Measurements from ENCODE around the gene FN3KRP. TPM values are rescaled to one million over a fixed set of nuclear protein-coding genes. Genes with fewer than 3 reads are reported as not detected.
A peak's percentile ranks its signal among the peaks of the same experiment; 100 is the strongest.

FN3KRP gene
- total and polyA plus RNA-seq, 8 donors, result 1.2 to 50.7 (median 20.8) TPM

DNA sequence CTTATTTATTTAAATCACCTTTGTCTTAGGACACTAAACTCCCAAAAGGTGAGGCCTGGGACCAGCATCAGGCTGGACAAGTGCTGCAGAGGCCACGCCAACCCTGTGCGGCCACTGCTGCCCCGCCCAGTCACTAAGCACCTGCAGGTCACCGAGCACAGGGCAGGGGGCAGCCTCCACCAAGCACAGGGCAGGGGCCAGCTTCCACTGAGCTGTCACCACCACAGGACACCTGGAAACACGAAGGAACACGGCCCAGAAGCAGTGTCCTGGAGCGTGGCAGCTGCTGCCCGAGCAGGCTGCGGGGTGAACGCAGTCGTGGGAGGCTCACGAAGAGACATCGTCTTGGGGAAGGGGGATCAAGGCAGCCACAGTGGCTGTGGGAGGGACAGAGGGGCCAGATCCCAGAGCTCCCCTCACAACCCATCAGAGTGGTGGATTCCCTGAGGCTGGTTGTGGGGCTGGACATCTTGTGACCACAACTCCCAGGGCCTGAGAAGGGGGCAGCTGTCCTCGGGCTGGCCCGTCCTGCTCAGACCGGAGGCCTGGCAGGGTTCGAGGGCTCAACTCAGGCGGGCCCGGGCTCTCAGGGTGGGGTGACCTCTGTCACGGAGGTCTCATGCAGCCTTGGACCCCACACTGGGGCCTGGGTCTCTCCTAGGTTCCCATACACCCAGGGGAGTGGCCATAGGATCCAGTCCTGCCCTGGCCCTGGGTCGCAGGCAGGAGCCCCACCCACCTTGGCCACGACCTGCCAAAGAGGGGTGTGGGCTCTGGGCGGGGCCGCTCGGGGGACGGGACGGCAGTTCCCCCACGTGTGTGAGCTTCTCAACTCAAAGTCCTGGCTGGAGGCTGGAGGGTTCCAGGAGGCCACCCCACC, 36.7 kb upstream of the FN3KRP start:
- intact Hi-C loops (cut with DNase I; ENCODE audit: low total_unique reads), result no loop called here
- 55 to 70% (median 62%) methylated on average over 18 to 28 of the region's 28 CpGs for WGBS, 5 donors
- H3K4me3 ChIP-seq, result no peak overlapping the region
- H3K27me3 ChIP-seq, result no peaks in the 10 kb centered on the region
- H3K9me3 ChIP-seq, result peaks cover 0 to 8% (median 6%) of the 10 kb centered on the region in 4 donors
- H3K4me1 ChIP-seq, result peaks cover 6 to 17% (median 15%) of the 10 kb centered on the region in 4 donors
- peak overlapping the region; percentile 31 to 75 (median 39) for H3K27ac ChIP-seq
- peak; percentile 66 to 71 for DNase-seq
- TF ChIP-seq, protein P1, sequence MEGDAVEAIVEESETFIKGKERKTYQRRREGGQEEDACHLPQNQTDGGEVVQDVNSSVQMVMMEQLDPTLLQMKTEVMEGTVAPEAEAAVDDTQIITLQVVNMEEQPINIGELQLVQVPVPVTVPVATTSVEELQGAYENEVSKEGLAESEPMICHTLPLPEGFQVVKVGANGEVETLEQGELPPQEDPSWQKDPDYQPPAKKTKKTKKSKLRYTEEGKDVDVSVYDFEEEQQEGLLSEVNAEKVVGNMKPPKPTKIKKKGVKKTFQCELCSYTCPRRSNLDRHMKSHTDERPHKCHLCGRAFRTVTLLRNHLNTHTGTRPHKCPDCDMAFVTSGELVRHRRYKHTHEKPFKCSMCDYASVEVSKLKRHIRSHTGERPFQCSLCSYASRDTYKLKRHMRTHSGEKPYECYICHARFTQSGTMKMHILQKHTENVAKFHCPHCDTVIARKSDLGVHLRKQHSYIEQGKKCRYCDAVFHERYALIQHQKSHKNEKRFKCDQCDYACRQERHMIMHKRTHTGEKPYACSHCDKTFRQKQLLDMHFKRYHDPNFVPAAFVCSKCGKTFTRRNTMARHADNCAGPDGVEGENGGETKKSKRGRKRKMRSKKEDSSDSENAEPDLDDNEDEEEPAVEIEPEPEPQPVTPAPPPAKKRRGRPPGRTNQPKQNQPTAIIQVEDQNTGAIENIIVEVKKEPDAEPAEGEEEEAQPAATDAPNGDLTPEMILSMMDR (IDR thresholded peaks at IDR 0.05), result peak in 2 of 7 experiments; percentile 20 to 37
- TF ChIP-seq EP300 (IDR thresholded peaks at IDR 0.05), result no peak
- TF ChIP-seq POLR2A (IDR thresholded peaks at IDR 0.05), result no peak
- no peak for TF ChIP-seq POLR2AphosphoS5 (IDR thresholded peaks at IDR 0.05)
- peaks cover 0 to 4% (median 1%) of the 10 kb centered on the region in 4 donors for H3K36me3 ChIP-seq

DNA sequence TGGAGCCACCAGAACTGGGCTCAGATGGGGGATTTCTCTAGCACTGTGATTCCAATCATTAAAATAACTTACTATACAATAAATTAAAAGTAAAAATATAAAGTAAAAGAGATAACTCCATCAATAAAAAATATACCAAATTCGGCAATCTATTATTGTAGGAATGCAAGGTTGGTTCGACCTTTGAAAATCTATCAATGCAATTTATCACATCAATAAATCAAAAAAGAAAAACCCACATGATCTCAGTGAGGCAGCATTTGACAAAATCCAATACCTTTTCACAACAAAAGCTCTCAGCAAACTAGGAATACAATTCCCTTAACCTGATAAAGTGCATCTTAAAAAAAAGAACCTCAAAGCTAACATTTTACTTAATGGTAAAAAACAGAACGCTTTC, 35.0 kb upstream of the FN3KRP start:
- TF ChIP-seq POLR2AphosphoS5 (IDR thresholded peaks at IDR 0.05) (no peak), POLR2A (IDR thresholded peaks at IDR 0.05) (no peak)
- Histone ChIP-seq H3K27ac (no peak overlapping the region), H3K36me3 (peaks cover 0 to 4% (median 0%) of the 10 kb centered on the region in 4 donors), H3K9me3 (peaks cover 0 to 8% (median 6%) of the 10 kb centered on the region in 4 donors), H3K4me3 (no peak overlapping the region), H3K4me1 (peaks cover 7 to 31% (median 17%) of the 10 kb centered on the region in 4 donors), H3K27me3 (no peaks in the 10 kb centered on the region)
- intact Hi-C loops (cut with DNase I; ENCODE audit: low total_unique reads), result no loop called here
- no peak for DNase-seq
- WGBS, 5 donors, result 91 to 99% (median 96%) methylated on average over 3 of the region's 3 CpGs

DNA sequence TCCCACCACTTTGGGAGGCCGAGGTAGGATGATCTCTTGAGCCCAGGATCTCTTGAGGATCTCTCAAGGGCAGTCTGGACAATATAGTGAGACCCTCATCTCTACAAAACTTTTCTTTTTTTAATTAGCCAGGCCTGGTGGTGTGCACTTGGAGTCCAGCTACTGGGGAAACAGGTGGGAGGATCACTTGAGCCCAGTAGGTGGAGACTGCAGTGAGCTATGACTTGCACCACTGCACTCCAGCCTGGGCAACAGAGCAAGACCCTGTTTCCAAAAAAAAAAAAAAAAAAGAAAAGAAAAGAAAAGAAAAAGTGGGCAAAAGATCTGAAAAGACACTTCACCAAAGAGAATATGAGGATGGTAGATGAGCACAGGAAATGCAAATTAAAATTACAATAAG, 33.0 kb upstream of the FN3KRP start:
- peaks cover 0 to 8% (median 6%) of the 10 kb centered on the region in 4 donors for H3K9me3 ChIP-seq
- intact Hi-C loops (cut with DNase I; ENCODE audit: low total_unique reads), result no loop called here
- TF ChIP-seq, protein P1 (IDR thresholded peaks at IDR 0.05), result no peak
- TF ChIP-seq EP300 (IDR thresholded peaks at IDR 0.05) (no peak), POLR2A (IDR thresholded peaks at IDR 0.05) (no peak), POLR2AphosphoS5 (IDR thresholded peaks at IDR 0.05) (no peak)
- peaks cover 0 to 4% (median 0%) of the 10 kb centered on the region in 4 donors for H3K36me3 ChIP-seq
- H3K4me3 ChIP-seq, result no peak overlapping the region
- peak overlapping the region; percentile 61 to 89 (median 83) for H3K27ac ChIP-seq
- WGBS, 5 donors, result 80 to 97% (median 87%) methylated on average over 1 of the region's 1 CpG
- DNase-seq, result no peak
- H3K4me1 ChIP-seq, result peaks cover 17 to 43% (median 32%) of the 10 kb centered on the region in 4 donors
- H3K27me3 ChIP-seq, result no peaks in the 10 kb centered on the region

DNA sequence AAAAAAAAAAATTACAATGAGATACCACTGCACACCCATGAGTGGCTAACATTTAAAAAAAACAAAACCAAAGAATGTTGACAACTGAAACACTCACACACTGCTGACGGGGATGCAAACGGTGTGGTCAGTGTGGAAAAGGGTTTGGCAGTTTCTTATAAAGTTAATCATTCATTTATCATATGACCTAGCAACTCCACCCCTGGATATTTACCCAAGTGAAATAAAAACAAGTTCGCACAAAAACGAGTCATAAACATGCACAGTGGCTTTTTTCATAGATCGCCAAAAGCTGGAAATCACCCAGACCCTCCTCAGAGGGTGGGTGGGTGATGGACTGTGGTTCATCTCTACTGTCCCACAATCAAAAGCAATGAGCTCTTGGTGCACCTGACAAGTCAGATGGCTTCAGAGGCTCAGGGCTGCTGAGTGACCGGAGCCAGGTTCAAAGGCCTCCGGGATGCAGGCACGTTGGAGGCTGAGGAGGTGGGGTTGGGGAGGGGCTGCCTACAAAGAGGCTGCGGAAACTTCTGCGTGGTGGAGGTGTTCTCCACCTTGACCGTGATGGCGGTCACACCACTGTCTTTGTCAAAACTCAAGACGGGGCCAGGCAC, 32.2 kb upstream of the FN3KRP start:
- Histone ChIP-seq H3K27me3 (no peaks in the 10 kb centered on the region), H3K27ac (peak overlapping the region; percentile 68 to 89 (median 83)), H3K36me3 (peaks cover 0 to 4% (median 1%) of the 10 kb centered on the region in 4 donors), H3K4me3 (no peak overlapping the region), H3K9me3 (peaks cover 0 to 8% (median 6%) of the 10 kb centered on the region in 4 donors), H3K4me1 (peaks cover 17 to 45% (median 36%) of the 10 kb centered on the region in 4 donors)
- TF ChIP-seq, protein P1 (IDR thresholded peaks at IDR 0.05), result no peak
- TF ChIP-seq POLR2AphosphoS5 (IDR thresholded peaks at IDR 0.05), result no peak
- TF ChIP-seq EP300 (IDR thresholded peaks at IDR 0.05), result no peak
- DNase-seq, result peak; percentile 61 to 85
- WGBS, 5 donors, result 33 to 62% (median 42%) methylated on average over 10 to 13 of the region's 13 CpGs
- intact Hi-C loops (cut with DNase I; ENCODE audit: low total_unique reads), result no loop called here

All from stomach (tissue), 9 donors.